BJ (cell line): Measurements from ENCODE around the gene MRGPRG. TPM values are rescaled to one million over a fixed set of nuclear protein-coding genes. Genes with fewer than 3 reads are reported as not detected.

Source experiments
- CTCF ChIA-PET: fragments of 350-600 bp; formaldehyde crosslinking; extraction: SDS; loops from one replicate; lab custom pipeline; 2021; ENCODE audit warnings: antibody characterized with exemption, inconsistent platforms; lab: Yijun Ruan, JAX
- POLR2A ChIA-PET: fragments of 300-600 bp; sonication (Branson Sonifier 250); formaldehyde crosslinking; extraction: SDS; loops from one replicate; lab custom pipeline; 2021; ENCODE audit warnings: antibody characterized with exemption; lab: Charles Lee
- DNase-seq: peaks from one replicate; pipeline ENCODE4 v3.0.0-alpha.2; 2011; ENCODE audit warnings: low read depth
- H3K27me3 ChIP-seq: 2 replicates; pipeline ENCODE4 v1.6.0; 2011; ENCODE audit warnings: low read length; ENCODE audit not compliant: control insufficient read depth, insufficient read depth
- H3K36me3 ChIP-seq: 2 replicates; pipeline ENCODE4 v1.5.1; 2011; ENCODE audit warnings: low read length; ENCODE audit not compliant: control insufficient read depth, insufficient read depth
- H3K4me3 ChIP-seq: 2 replicates; pipeline ENCODE4 v1.5.1; 2011; ENCODE audit warnings: low read depth, mild to moderate bottlenecking, control low read depth, low read length
- CTCF ChIP-seq: IDR thresholded peaks from 2 replicates; pipeline ENCODE4 v1.5.1; 2011; ENCODE audit warnings: low read depth, mild to moderate bottlenecking, control low read depth, inconsistent platforms, low read length, moderate library complexity; ENCODE audit not compliant: insufficient read depth
- polyA plus RNA-seq: library from polyadenylated mRNA; depleted of rRNA; stranded (reverse); fragments of >200 nt; gene quantifications from 2 replicates; pipeline ENCODE4 v1.2.3, GENCODE V29; 2011

MRGPRG gene
- polyA plus RNA-seq, 1 experiment: not detected

- H3K27me3 ChIP-seq: peaks cover 28% of the 10 kb centered on the region
- POLR2A ChIA-PET: no interaction called here
- CTCF ChIA-PET: interaction anchor here (0.8 to 1.5 kb wide), 4 partner anchors 9 to 161 kb away, joined by 3 read pairs; no protein-coding TSS in a partner anchor
- no peak for TF ChIP-seq CTCF
- DNase-seq: no peak
- no peaks in the 10 kb centered on the region for H3K36me3 ChIP-seq
- no peak overlapping the region for H3K4me3 ChIP-seq
These were observed 20.6 kb downstream of the MRGPRG start for GRCh38 chr11:3197878-3198528.

DNA sequence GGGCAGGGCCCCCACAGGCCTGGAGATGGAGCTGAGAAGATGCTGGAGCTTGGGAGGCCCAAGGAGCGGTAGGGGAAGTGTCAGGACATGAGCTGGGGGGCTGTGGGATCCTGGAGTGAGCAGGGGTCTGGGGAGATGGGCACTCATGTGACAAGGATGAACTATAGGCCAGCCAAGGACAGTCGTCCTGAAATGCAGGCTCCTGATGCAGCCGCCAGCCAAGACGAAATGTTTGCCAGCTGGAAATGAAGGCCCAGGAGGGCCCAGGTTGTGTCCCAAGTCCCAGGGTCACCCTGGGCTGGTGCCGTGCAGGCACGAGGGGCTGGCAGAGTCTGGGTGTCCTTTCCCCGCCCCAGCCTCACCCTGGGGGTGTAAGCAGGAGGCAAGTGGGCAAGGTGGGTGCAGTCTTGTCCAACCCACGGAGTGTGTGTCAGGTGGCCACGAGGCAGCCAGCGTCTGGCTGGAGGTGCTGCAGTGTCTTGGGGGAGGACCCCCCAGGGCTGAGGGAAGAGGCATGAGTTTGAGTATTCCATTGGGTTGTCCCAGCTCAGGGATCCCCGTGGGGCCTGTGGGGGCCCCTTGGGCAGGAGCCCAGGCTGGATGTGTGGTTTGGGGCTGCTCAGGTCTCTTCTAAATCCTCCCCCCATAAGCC, 21.4 kb downstream of the MRGPRG start:
- H3K27me3 ChIP-seq: peaks cover 20% of the 10 kb centered on the region
- DNase-seq: no peak
- CTCF ChIA-PET: interaction anchor here (0.6 to 1.8 kb wide), 5 partner anchors 12 to 160 kb away, joined by 3 to 4 read pairs (median 3); no protein-coding TSS in a partner anchor

DNA sequence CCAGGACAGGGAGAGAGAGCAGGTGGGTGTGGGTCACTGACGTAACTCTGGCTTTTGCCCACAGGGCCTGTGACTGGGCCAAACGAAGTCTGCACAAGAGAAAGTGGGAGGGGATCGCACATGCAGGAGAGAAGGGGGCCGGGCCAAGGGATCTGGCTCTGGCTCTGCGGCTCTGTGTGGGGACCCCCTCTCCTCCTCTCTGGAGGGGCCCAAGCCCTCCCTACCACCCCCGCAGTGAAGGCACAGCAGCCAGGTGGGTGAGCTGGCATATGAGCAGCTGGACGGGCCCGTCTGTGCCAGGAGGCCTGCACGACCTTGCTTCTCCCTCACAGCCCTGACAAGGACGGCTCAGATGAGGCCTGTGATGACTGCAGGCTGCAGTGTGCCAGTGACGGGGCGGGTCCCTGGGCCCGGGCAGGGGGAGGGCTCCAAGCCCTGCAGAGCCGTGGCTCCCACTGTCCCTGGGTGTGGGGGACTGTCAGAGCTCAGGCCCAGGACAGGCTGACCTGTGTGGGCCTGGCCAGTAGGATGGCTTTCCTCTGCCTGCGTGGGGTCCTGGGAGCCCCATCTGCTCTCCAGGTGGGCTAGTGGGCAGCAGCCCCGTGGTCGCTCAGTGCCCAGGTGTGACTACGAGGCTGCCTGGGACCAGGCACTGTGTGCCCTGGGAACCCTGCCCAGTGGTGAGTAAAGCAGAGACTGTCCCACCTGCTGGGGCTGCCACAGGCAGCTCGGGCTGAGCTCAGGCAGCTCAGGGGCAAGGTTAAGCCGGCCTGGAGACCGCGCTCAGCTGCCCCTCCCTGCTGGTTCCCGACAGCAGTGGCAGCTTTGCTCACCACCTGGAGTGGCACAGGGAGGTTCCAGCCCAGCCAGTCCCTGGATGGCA, 22.2 kb downstream of the MRGPRG start:
- no peak for DNase-seq
- Histone ChIP-seq H3K36me3 (no peaks in the 10 kb centered on the region), H3K4me3 (no peak overlapping the region), H3K27me3 (peaks cover 14% of the 10 kb centered on the region)
- no peak for TF ChIP-seq CTCF
- POLR2A ChIA-PET: interaction anchor here (0.7 kb wide), 1 partner anchor 811 kb away, joined by 3 read pairs; no protein-coding TSS in a partner anchor
- CTCF ChIA-PET: interaction anchor here (0.6 to 2.2 kb wide), 9 partner anchors 13 to 159 kb away, joined by 3 to 6 read pairs (median 3); no protein-coding TSS in a partner anchor

More for the DNA sequence above, 21.4 kb downstream of the MRGPRG start:
- no peak for TF ChIP-seq CTCF
- no peaks in the 10 kb centered on the region for H3K36me3 ChIP-seq
- H3K4me3 ChIP-seq: no peak overlapping the region
- POLR2A ChIA-PET: interaction anchor here (0.7 kb wide), 1 partner anchor 810 kb away, joined by 3 read pairs; no protein-coding TSS in a partner anchor

DNA sequence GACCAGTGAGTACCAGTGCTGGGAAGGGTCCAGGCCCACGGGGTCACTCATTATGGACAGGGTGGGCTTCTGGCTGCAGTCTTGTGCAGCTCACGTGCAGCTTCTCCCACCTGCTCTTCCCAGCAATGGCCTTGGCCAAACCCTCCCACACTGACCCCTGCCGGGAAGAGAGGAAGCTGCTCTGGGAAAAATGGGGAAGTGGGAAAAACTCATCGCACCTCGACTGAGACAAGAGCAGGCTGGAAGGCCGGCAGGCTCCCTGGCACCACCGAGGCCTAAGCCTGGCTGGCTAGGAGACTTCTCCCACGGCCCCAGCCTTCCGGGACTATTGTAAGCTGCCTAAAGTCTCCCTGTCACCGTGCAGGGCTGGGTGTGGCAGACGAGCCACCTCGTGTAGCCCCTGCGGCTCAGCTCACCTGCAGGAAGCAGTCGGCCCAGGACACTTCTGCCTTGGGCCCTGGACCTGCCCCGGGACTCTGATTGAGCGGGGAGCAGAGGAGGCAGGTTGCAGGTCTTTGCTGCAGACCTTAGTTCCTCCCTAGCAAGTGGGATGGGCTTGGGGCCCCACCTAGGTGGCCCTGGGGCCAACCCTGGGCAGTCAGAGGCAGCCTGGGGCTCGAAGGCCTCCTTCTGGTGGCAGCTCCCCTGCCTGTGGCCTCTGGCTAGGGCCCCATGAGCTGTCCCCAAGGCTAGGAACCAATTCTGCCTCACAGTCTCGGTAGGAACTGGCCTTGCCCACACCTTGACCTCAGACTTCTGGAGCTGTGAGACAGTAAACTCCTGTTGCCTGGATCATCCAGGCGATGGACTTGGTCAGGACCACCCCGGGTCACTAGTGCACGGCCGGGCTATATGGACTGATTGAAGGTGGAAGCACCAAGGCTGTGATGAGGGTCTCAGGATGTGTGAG, 23.1 kb downstream of the MRGPRG start:
- DNase-seq: no peak
- CTCF ChIA-PET: interaction anchor here (0.6 to 2.2 kb wide), 15 partner anchors 8 to 158 kb away, joined by 3 to 9 read pairs (median 4); no protein-coding TSS in a partner anchor

More for the DNA sequence above, 23.1 kb downstream of the MRGPRG start:
- Histone ChIP-seq H3K4me3 (no peak overlapping the region), H3K27me3 (peaks cover 12% of the 10 kb centered on the region), H3K36me3 (no peaks in the 10 kb centered on the region)
- POLR2A ChIA-PET: no interaction called here
- TF ChIP-seq CTCF: peak; percentile 68
